Stimulated activated effector memory CD8-positive, alpha-beta T cell treated with anti-CD3 and anti-CD28 coated beads, Interleukin-12 subunit alpha, Interleukin-12 subunit beta, amount 100 ng/mL, for 72 hours (primary cell): ENCODE measurements around the gene IDI1.
"Not testable (repeated sequence)": the region's sequence is repeated elsewhere in the genome, so short reads cannot be mapped to it uniquely, and the experiment has no call there.

Experiments
- ATAC-seq: fragments of 150-1000 bp; cut with Tn5 transposase; 2 replicates; pipeline ENCODE4 v1.10.0; 2021
- DNase-seq, 2 donors: peaks; one replicate each; pipeline ENCODE4 v3.0.0; 2021 to 2022; ENCODE audit warnings: low spot score in 2 of 2
- H3K27ac Mint-ChIP-seq: one replicate; pipeline ENCODE4 v1.8.0; 2022; ENCODE audit warnings: mild to moderate bottlenecking, mixed read lengths
- H3K36me3 Mint-ChIP-seq: one replicate; pipeline ENCODE4 v1.8.0; 2022; ENCODE audit warnings: mild to moderate bottlenecking, mixed read lengths
- H3K4me1 Mint-ChIP-seq: one replicate; pipeline ENCODE4 v1.8.0; 2022; ENCODE audit warnings: mixed read lengths
- H3K4me3 Mint-ChIP-seq: one replicate; pipeline ENCODE4 v1.8.0; 2022; ENCODE audit warnings: mild to moderate bottlenecking, mixed read lengths
- H3K9me3 Mint-ChIP-seq: one replicate; pipeline ENCODE4 v1.8.0; 2022; ENCODE audit warnings: mixed read lengths

Gene IDI1

DNA sequence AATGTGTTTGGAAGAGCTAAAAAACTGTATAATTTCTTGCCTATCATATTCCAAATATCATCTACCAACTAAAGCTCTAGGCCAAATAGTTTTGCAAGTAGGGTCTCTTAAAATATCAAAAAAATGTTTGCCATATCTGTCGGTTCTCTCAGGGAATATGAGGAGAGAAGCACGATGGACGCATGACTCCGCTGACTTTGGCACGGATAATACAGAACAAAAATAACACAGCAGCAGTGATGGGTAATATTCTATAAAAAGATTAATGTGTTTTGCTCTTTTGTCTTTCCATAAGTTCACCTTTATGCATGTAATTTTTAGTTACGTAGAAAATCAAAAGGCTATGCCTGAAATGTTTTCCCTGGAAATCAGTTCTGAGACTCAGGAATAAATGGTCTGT is 22.3 kb downstream of the IDI1 start:
- Mint-ChIP-seq H3K4me3 (no peak overlapping the region), H3K9me3 (no peaks in the 10 kb centered on the region), H3K36me3 (no peaks in the 10 kb centered on the region), H3K27ac (no peak overlapping the region), H3K4me1 (no peaks in the 10 kb centered on the region)
- ATAC-seq (no peak), DNase-seq (no peak)

DNA sequence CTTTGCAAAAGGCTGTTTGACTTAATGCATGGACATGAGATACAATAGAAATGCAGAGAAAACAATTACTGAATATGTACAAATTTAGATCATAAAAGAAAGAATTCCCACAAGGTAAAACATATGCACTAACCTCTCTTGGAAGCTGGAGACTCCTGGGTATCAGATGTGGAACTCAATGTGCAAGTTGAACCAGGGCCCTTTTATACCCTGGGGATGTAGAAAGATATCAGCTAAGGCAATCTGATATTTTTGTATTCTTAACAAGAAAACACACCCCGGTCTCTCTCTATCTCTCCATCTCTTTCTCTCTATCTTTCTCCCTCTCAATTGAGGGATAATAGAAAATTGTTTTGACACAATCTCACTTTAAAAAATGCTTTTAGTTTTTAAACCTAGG is 23.2 kb downstream of the IDI1 start, which contains the start of gene IDI2:
IDI2 (minus strand) TSS at position 177 of the 400 bp plus-strand sequence. CDS start 1,136 bp downstream, outside the sequence.
- ATAC-seq (no peak), DNase-seq (no peak)
- no peaks in the 10 kb centered on the region for H3K9me3 Mint-ChIP-seq
- H3K4me1 Mint-ChIP-seq = no peaks in the 10 kb centered on the region
- peaks cover 5% of the 10 kb centered on the region for H3K36me3 Mint-ChIP-seq
- no peak within 1 kb of the TSS for H3K4me3 Mint-ChIP-seq
- no peak within 1 kb of the TSS for H3K27ac Mint-ChIP-seq

DNA sequence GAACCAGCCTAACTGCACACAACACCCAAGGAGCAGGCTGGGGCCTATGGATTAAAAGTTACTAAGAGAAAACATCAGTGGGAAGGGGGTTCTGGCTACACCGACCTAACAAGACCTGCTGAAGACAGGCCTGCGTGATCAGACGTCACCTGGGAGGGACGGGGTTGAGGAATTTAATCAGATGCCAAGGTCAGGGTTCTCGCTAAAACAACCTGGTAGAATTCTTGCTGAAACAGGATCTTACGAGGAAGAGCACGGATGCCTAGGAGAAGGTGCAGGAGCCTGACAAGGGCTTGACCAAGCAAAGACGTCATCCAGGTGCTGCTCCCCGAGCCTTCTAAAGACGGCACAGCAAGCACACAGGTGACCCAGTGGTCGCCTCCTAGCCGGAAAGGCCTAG is 24.8 kb downstream of the IDI1 start:
- no peak for DNase-seq
- H3K4me3 Mint-ChIP-seq = no peak overlapping the region
- no peaks in the 10 kb centered on the region for H3K9me3 Mint-ChIP-seq
- no peaks in the 10 kb centered on the region for H3K4me1 Mint-ChIP-seq
- no peak for ATAC-seq
- peaks cover 21% of the 10 kb centered on the region for H3K36me3 Mint-ChIP-seq
- no peak overlapping the region for H3K27ac Mint-ChIP-seq

DNA sequence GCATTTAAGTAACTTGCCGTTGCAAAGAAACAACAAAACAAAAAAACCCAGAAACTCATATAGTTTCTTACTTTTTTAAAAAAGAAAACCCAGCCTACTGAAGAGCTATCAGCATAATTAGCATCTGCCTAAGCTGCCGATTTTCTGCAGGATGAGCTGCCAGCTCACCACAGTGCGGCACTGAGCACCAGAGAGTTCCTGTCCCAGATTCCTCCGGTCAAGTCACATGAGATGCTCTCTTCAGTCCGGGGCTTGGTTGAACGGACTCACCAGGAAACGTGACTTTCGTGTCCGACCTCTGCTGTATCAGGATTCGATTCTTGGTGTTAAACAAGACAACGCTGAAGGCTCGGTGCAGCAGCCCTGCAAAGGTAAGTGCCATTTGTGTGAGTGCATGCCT is 26.5 kb downstream of the IDI1 start:
- no peak for ATAC-seq

DNA sequence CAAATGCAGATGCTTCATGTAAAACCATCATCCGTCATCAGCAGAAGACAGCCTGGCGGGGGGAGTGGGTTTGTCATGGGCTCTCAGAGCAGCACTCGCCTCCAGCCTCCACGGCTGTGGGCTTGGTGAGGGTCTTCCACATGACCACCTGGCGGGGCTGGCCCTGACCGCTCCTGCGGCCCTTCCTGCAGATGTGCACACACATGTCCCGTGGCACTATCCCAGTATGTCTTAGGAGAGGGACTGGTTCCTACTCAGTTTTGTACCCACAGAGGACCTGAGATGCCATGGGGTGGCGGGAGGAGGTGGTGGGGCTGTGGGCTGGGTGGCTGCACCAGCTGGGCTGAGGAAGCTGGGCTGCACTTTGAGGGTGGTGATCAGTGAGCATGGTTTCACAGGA is 28.0 kb downstream of the IDI1 start:
- ATAC-seq = no peak
- no peak overlapping the region for H3K27ac Mint-ChIP-seq

More for the DNA sequence above, 26.5 kb downstream of the IDI1 start:
- no peaks in the 10 kb centered on the region for H3K4me1 Mint-ChIP-seq
- H3K9me3 Mint-ChIP-seq = no peaks in the 10 kb centered on the region
- no peak overlapping the region for H3K4me3 Mint-ChIP-seq
- peaks cover 38% of the 10 kb centered on the region for H3K36me3 Mint-ChIP-seq
- H3K27ac Mint-ChIP-seq = no peak overlapping the region
- no peak for DNase-seq

DNA sequence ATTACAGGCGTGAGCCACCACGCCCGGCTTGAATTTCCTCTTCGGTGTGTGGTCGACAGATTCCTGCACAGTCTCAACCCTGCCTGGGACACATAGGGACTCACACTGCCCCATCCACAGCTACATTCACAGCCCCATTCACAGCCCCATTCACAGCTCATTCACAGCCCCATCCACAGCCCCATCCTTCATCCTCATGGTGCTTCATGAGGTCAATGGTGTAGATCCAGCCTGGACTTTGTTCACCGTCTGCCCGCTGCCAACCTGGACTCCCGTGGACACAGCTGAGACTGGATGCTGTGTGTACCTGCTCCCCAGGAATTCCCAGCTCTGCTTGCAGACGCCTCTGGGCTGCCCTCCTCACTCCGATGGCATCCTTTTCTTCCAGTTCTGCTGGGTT is 28.5 kb downstream of the IDI1 start:
- H3K36me3 Mint-ChIP-seq = peaks cover 57% of the 10 kb centered on the region
- H3K4me1 Mint-ChIP-seq = no peaks in the 10 kb centered on the region
- H3K27ac Mint-ChIP-seq = peak overlapping the region; percentile 52
- DNase-seq (no peak), ATAC-seq (no peak)
- H3K9me3 Mint-ChIP-seq = no peaks in the 10 kb centered on the region
- H3K4me3 Mint-ChIP-seq = no peak overlapping the region

More for the DNA sequence above, 28.0 kb downstream of the IDI1 start:
- no peak overlapping the region for H3K4me3 Mint-ChIP-seq
- no peaks in the 10 kb centered on the region for H3K4me1 Mint-ChIP-seq
- peaks cover 53% of the 10 kb centered on the region for H3K36me3 Mint-ChIP-seq
- DNase-seq = no peak
- no peaks in the 10 kb centered on the region for H3K9me3 Mint-ChIP-seq

DNA sequence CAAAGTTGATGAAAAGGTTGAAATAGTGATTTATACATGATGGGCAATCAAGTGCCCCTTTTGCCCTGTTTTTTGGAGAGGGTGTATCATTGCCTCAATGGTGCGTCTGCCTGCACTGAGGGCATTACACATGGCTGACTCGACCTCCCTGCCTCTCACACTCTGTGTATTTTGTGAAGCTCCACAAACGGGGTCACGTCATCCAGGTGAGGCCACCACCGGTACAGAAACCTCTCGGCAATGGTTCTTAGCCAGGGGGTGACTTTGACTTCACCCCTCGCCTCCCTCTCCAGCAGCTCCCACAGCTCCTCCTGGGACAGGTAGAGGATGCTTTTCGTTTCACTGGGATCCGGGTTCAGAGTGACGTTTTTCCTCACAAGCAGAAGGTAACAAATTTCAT is 29.6 kb downstream of the IDI1 start:
- ATAC-seq = no peak
- peaks cover 66% of the 10 kb centered on the region for H3K36me3 Mint-ChIP-seq
- DNase-seq = no peak
- no peaks in the 10 kb centered on the region for H3K4me1 Mint-ChIP-seq
- H3K27ac Mint-ChIP-seq = no peak overlapping the region
- H3K4me3 Mint-ChIP-seq = no peak overlapping the region
- H3K9me3 Mint-ChIP-seq = no peaks in the 10 kb centered on the region

DNA sequence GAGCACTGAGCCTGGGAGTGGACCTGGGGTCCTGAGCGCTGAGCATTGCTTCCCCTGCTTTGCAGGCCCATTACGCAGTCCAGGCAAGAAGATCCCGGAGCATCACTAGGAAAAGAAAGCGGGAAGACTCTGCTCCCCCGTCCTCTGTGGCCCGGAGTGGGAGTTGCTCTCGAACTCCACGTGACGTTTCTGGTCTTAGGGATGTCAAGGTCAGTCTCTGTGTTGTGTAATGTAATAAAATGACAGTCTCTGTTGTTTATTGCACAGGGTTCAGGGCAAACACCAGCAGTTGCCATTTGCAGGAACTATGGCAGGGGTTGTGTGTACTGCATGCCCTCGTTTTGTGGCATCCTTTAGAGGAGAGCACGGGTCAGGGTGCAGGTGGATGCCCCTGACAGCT is 33.2 kb downstream of the IDI1 start:
- no peak overlapping the region for H3K27ac Mint-ChIP-seq
- no peaks in the 10 kb centered on the region for H3K4me1 Mint-ChIP-seq

DNA sequence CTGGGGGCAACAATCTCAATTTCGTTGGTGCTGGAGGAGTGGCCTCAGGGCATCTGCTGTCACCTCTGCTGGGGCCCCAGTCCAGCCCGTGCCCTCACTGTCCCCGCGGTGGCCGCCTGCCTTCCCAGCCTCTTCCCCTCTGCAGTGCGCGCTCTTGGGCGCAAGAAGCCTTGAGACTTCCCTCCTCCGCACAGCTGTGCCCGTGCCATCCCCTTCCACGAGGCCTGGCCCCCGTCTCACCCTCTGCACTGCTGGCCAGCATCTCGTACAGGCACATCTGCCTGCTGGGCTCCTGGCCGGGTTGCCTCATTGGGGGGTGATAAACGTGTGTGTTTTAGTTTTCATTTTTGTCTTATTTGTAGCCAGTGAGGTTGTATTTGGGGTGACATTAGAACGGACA is 37.2 kb downstream of the IDI1 start:
- H3K4me1 Mint-ChIP-seq = no peaks in the 10 kb centered on the region
- H3K36me3 Mint-ChIP-seq = peaks cover 98% of the 10 kb centered on the region
- H3K9me3 Mint-ChIP-seq = no peaks in the 10 kb centered on the region
- DNase-seq (no peak), ATAC-seq (no peak)
- no peak overlapping the region for H3K4me3 Mint-ChIP-seq
- H3K27ac Mint-ChIP-seq = no peak overlapping the region

More for the DNA sequence above, 33.2 kb downstream of the IDI1 start:
- no peaks in the 10 kb centered on the region for H3K9me3 Mint-ChIP-seq
- H3K4me3 Mint-ChIP-seq = no peak overlapping the region
- no peak for DNase-seq
- peaks cover 98% of the 10 kb centered on the region for H3K36me3 Mint-ChIP-seq
- no peak for ATAC-seq

DNA sequence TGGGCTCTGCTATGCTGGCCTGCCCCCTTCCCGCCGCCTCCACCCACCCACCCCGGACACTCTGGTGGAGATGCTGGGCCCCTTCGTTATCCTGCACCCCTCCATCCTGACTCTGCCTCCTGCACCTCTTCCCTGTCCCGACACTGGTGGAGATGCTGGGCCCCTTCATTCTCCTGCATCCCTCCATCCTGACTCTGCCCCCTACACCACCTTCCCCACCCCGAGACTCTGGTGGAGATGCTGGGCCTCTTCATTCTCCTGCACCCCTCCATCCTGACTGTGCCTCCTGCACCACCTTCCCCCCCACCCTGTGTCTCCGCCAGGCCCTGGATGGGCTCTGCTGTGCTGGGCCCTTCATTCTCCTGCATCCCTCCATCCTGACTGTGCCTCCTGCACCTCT is 38.2 kb downstream of the IDI1 start:
- no peak for ATAC-seq
- Mint-ChIP-seq H3K4me3 (no peak overlapping the region), H3K4me1 (no peaks in the 10 kb centered on the region), H3K9me3 (no peaks in the 10 kb centered on the region), H3K36me3 (peaks cover 98% of the 10 kb centered on the region), H3K27ac (peak overlapping the region; percentile 67)
- no peak for DNase-seq

DNA sequence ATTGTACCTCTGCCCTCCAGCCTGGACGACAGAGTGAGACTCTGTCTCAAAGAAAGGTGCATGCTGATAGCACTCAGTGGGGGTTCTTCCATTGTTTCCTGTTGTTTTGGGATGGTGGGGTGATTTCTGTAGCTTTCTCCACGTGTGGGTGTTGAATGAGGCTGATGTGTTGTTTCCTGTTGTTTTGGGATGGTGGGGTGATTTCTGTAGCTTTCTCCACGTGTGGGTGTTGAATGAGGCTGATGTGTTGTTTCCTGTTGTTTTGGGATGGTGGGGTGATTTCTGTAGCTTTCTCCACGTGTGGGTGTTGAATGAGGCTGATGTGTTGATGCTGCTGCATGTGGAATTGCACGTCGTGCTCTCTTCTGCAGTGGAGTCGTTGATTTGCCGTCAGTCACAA is 39.0 kb downstream of the IDI1 start:
- not testable (repeated sequence) for H3K27ac Mint-ChIP-seq, H3K4me1 Mint-ChIP-seq, H3K4me3 Mint-ChIP-seq, DNase-seq, H3K9me3 Mint-ChIP-seq, ATAC-seq
- peaks cover 100% of the 10 kb centered on the region for H3K36me3 Mint-ChIP-seq

DNA sequence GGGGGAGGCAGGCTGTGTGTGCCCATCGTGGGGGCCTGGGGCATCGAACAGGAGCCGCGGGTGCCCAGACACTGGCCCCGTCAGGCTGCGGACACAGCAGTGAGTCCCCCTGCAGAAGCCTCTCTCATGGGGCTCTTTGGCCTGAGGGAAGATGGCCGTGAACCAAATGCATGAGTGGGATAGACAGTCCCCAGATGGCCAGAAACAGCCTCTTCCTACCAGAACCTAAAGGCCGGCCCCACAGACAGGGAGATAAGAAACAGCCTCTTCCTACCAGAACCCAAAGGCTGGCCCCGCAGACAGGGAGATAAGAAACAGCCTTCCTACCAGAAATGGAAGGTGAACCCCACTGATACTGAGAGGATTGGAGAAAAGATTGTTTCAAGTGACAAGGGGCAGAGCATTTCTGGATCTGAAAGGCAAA is 39.8 kb downstream of the IDI1 start:
- DNase-seq (no peak), ATAC-seq (no peak)
- Mint-ChIP-seq H3K4me3 (no peak overlapping the region), H3K4me1 (no peaks in the 10 kb centered on the region), H3K27ac (no peak overlapping the region), H3K9me3 (no peaks in the 10 kb centered on the region), H3K36me3 (peaks cover 100% of the 10 kb centered on the region)

DNA sequence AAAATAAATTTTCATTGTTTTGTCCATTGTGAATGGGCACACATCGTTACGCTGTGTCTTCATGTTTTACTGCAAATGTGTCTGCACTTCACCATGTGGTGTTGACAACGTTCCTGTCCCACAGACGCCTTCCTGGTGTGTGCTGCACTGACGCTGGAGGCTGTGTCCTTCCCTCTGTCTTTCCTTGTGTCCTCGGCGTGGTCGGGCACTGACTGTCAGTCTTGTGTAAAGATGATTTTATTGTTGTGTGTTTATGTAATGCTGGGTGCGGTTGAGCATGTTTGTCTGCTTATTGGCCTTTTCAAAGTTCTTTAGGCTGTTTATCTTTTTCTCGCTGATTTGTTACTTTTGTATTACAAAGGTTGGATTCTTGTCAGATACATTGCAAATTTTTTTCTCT is 41.3 kb downstream of the IDI1 start:
- H3K36me3 Mint-ChIP-seq = peaks cover 100% of the 10 kb centered on the region
- DNase-seq (no peak), ATAC-seq (no peak)
- H3K27ac Mint-ChIP-seq = no peak overlapping the region
- no peaks in the 10 kb centered on the region for H3K9me3 Mint-ChIP-seq
- H3K4me3 Mint-ChIP-seq = no peak overlapping the region
- no peaks in the 10 kb centered on the region for H3K4me1 Mint-ChIP-seq

DNA sequence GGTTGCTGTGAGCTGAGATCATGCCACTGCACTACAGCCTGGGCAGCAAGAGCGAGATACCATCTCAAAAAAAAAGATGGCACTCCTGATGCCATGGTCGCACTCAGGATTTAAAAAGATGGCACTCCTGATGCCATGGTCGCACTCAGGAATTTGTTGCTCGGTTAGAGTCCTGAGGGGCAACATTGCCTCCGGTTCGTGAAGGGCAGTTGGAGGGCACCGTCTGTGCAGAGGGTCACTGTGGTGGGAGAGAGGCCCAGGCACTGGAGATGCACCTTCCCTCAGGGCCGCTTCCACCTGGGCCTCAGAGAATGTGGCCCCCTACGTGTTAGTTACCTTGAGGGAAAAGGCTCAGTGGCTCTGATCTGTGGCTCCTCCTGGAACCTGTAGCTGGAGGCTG is 42.3 kb downstream of the IDI1 start:
- Mint-ChIP-seq H3K36me3 (peaks cover 100% of the 10 kb centered on the region), H3K4me1 (no peaks in the 10 kb centered on the region), H3K4me3 (no peak overlapping the region), H3K9me3 (no peaks in the 10 kb centered on the region), H3K27ac (no peak overlapping the region)
- DNase-seq (no peak), ATAC-seq (no peak)

DNA sequence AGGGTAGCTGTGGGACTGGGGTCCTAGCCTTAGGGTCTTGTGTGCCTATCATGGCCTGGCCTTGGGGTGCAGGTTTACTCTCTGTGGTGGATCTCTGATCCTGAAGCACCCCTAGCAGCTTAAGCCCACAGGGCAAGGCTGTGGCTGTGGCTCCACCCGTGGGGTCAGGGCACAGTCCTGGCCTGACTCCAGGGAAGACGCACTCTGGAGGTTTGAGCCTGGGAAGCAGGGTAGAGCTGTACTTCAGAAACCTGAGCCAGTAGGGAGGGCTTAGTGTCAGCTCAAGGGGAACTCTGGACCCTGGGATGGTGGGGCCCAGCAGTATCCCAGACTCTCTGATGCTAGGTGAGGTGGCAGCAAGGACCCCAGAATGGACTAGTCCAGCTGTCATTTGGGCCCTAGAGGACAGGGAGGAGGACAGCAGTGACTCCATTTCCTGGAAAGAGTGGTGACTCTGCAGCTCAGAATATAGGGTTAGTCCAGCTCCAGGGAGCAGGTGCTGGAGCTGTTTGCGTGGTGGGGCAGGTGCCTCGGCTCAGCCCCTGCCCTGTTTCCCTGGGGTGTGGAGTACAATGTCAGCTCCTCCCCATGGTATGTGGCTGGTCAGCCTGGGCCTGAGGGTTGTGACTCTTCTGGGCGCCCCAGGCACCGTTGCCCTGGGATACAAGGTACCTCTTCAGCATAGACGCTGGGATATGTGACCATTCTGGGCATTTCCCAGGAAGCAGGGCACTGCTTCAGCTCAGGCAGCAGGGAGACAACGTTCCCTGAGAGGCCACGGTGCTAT is 44.8 kb downstream of the IDI1 start:
- no peak overlapping the region for H3K4me3 Mint-ChIP-seq
- peaks cover 11% of the 10 kb centered on the region for H3K4me1 Mint-ChIP-seq
- H3K9me3 Mint-ChIP-seq = no peaks in the 10 kb centered on the region
- peaks cover 100% of the 10 kb centered on the region for H3K36me3 Mint-ChIP-seq
- DNase-seq (no peak), ATAC-seq (no peak)
- H3K27ac Mint-ChIP-seq = no peak overlapping the region

DNA sequence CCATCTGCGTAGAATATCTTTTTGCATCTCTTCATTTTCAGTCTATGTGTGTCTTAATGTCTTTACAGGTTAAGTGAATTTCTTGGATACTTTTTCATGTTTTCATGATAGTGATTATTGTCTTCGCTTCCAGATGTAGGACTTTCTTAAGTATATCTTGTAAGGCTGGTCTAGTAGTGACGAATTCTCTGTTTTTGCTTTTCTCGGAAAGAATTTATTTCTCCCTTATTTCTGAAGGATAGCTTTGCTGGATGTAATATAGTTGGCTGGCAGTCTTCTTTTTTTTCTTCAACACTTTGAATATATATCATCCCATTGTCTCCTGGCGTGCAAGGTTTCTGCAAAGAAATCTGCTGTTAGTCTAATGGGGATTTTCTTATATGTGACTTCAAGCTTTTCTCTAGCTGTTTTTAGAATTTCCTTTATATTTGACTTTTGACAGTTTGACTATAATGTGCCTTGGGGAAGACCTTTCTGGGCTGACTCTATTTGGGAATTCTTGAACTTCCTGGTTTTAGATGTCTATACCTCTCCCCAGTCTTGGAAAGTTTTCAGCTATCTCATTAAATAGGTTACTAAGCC is 46.4 kb downstream of the IDI1 start:
- DNase-seq (no peak), ATAC-seq (no peak)
- no peak overlapping the region for H3K4me3 Mint-ChIP-seq
- peaks cover 100% of the 10 kb centered on the region for H3K36me3 Mint-ChIP-seq
- no peak overlapping the region for H3K27ac Mint-ChIP-seq
- H3K4me1 Mint-ChIP-seq = peaks cover 11% of the 10 kb centered on the region
- no peaks in the 10 kb centered on the region for H3K9me3 Mint-ChIP-seq
